Transverse colon (tissue), 3 donors: ENCODE results near the gene PDE2A.

Experiments
- EP300 ChIP-seq: sonication (generic); formaldehyde crosslinking; IDR thresholded peaks from one replicate; pipeline ENCODE4 v1.6.1; 2017; ENCODE audit warnings: antibody characterized with exemption, low read depth
- TF ChIP-seq, protein P1 (sequence below), 5 experiments: fragments of 200-600 bp in 3 of 5; fragments of 450-650 bp in 2 of 5; sonication (generic) in 3 of 5; IDR thresholded peaks; 1 replicate in 2 of 5; 2 replicates in 3 of 5; pipeline ENCODE4 v1.5.1; 2016 to 2017; ENCODE audit warnings: antibody characterized with exemption in 5 of 5, inconsistent platforms in 3 of 5, mild to moderate bottlenecking in 2 of 5, moderate library complexity in 1 of 5

DNA sequence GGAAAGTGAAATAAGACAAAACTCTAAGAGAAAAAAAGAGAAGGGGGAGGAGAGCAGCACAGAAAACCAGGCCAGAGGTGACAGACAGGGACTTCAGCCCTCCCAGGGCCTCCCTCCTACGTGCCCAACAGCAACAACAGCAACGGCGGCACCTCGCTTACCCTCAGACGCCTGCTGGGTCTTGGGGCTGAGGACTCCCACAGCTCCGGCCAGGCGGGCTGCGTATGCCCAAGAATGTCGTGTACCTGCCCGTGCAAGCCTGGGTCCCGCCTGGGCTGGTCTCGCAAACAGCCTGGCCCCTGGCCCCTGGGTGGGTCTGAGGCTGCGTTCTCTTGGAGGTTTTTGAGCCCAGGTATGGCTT, 47.4 kb upstream of the PDE2A start:
- TF ChIP-seq, protein P1, sequence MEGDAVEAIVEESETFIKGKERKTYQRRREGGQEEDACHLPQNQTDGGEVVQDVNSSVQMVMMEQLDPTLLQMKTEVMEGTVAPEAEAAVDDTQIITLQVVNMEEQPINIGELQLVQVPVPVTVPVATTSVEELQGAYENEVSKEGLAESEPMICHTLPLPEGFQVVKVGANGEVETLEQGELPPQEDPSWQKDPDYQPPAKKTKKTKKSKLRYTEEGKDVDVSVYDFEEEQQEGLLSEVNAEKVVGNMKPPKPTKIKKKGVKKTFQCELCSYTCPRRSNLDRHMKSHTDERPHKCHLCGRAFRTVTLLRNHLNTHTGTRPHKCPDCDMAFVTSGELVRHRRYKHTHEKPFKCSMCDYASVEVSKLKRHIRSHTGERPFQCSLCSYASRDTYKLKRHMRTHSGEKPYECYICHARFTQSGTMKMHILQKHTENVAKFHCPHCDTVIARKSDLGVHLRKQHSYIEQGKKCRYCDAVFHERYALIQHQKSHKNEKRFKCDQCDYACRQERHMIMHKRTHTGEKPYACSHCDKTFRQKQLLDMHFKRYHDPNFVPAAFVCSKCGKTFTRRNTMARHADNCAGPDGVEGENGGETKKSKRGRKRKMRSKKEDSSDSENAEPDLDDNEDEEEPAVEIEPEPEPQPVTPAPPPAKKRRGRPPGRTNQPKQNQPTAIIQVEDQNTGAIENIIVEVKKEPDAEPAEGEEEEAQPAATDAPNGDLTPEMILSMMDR (IDR thresholded peaks at IDR 0.05) = no peak
- TF ChIP-seq EP300 = no peak
